Measurements from ENCODE around the gene TPCN1. TPM values are rescaled to one million over a fixed set of nuclear protein-coding genes. Genes with fewer than 3 reads are reported as not detected.
A peak's percentile ranks its signal among the peaks of the same experiment; 100 is the strongest.

The TPCN1 gene
- total and polyA plus RNA-seq, 11 donors: 22.6 to 136 (median 80.5) TPM

- Histone ChIP-seq H3K9me3 (no peaks in the 10 kb centered on the region), H3K36me3 (peaks cover 0 to 80% (median 63%) of the 10 kb centered on the region in 9 donors), H3K4me1 (peaks cover 10 to 54% (median 38%) of the 10 kb centered on the region in 12 donors), H3K4me3 (no peak overlapping the region), H3K27ac (peak overlapping the region in 8 of 12 donors; percentile 5 to 81 (median 50)), H3K27me3 (no peaks in the 10 kb centered on the region)
- ATAC-seq: no peak
- intact Hi-C loops (cut with DNase I): loop anchor here in 2 of 10 donors (5.0 kb wide), 1 partner anchor 36 kb away; no protein-coding TSS in a partner anchor
- TF ChIP-seq CTCF (IDR thresholded peaks at IDR 0.05) (no peak), POLR2A (IDR thresholded peaks at IDR 0.05) (no peak)
- WGBS, 4 donors: 91 to 94% (median 94%) methylated on average over 9 of the region's 9 CpGs
- DNase-seq: peak in 1 of 5 donors; percentile 18
Observed at GRCh38 chr12:113263431-113263963, 42.2 kb downstream of the TPCN1 start.

GRCh38 chr12:113266106-113266895, 45.0 kb downstream of the TPCN1 start:
- DNase-seq (peak in 2 of 5 donors; percentile 19 to 44), ATAC-seq (no peak)
- no peak for TF ChIP-seq POLR2A (IDR thresholded peaks at IDR 0.05)
- TF ChIP-seq CTCF (IDR thresholded peaks at IDR 0.05): no peak
- H3K27me3 ChIP-seq: no peaks in the 10 kb centered on the region
- intact Hi-C loops (cut with DNase I): loop anchor here in 1 of 10 donors (5.0 kb wide), 1 partner anchor 69 kb away; no protein-coding TSS in a partner anchor
- H3K27ac ChIP-seq: no peak overlapping the region
- peaks cover 4 to 46% (median 25%) of the 10 kb centered on the region in 12 donors for H3K4me1 ChIP-seq
- peaks cover 0 to 99% (median 83%) of the 10 kb centered on the region in 9 donors for H3K36me3 ChIP-seq
- H3K9me3 ChIP-seq: no peaks in the 10 kb centered on the region
- H3K4me3 ChIP-seq: no peak overlapping the region
- 93 to 96% (median 95%) methylated on average over 22 to 23 of the region's 23 CpGs for WGBS, 4 donors

GRCh38 chr12:113267621-113268020, 46.4 kb downstream of the TPCN1 start:
- intact Hi-C loops (cut with DNase I): loop anchor here in 1 of 10 donors (5.0 kb wide), 1 partner anchor 70 kb away; no protein-coding TSS in a partner anchor
- Histone ChIP-seq H3K27me3 (no peaks in the 10 kb centered on the region), H3K36me3 (peaks cover 0 to 95% (median 81%) of the 10 kb centered on the region in 9 donors), H3K4me3 (no peak overlapping the region), H3K27ac (peak overlapping the region in 3 of 12 donors; percentile 3 to 93 (median 34)), H3K9me3 (no peaks in the 10 kb centered on the region), H3K4me1 (peaks cover 6 to 47% (median 25%) of the 10 kb centered on the region in 12 donors)
- DNase-seq (peak in 1 of 5 donors; percentile 44), ATAC-seq (no peak)
- 87 to 98% (median 97%) methylated on average over 5 to 7 of the region's 7 CpGs for WGBS, 4 donors
- TF ChIP-seq CTCF (IDR thresholded peaks at IDR 0.05) (no peak), POLR2A (IDR thresholded peaks at IDR 0.05) (no peak)

- Histone ChIP-seq H3K27me3 (no peaks in the 10 kb centered on the region), H3K27ac (peak overlapping the region in 5 of 12 donors; percentile 67 to 93 (median 74)), H3K36me3 (peaks cover 0 to 95% (median 81%) of the 10 kb centered on the region in 9 donors), H3K4me1 (peaks cover 6 to 47% (median 28%) of the 10 kb centered on the region in 12 donors), H3K9me3 (no peaks in the 10 kb centered on the region), H3K4me3 (no peak overlapping the region)
- ATAC-seq (no peak), DNase-seq (peak in 1 of 5 donors; percentile 28)
- intact Hi-C loops (cut with DNase I): loop anchor here in 1 of 10 donors (5.0 kb wide), 1 partner anchor 71 kb away; no protein-coding TSS in a partner anchor
- TF ChIP-seq POLR2A (IDR thresholded peaks at IDR 0.05) (no peak), CTCF (IDR thresholded peaks at IDR 0.05) (no peak)
- 94 to 98% (median 96%) methylated on average over 12 of the region's 12 CpGs for WGBS, 4 donors
Observed at GRCh38 chr12:113268136-113268535, 46.9 kb downstream of the TPCN1 start.
